ENCODE data around the gene SUFU. TPM values are rescaled to one million over a fixed set of nuclear protein-coding genes. Genes with fewer than 3 reads are reported as not detected.

Gene SUFU
- total RNA-seq, 1 experiment from 2014 or later = 10.6 TPM

GRCh38 chr10:102517553-102517952 lies 13.8 kb downstream of the SUFU start:
- no TSS peak for BruUV-seq (replicated peaks)
- no peak for TF ChIP-seq CTCF (IDR thresholded peaks at IDR 0.05; ENCODE audit: insufficient read depth in 1 of 2, low read depth in 1 of 2, low read length in 1 of 2, severe bottlenecking in 1 of 2, unreplicated experiment in 1 of 2)
- ChIA-PET CTCF (interaction anchor here (0.9 kb wide), 1 partner anchor 79 kb away, joined by 5 read pairs; no protein-coding TSS in a partner anchor), POLR2A (interaction anchor here (0.6 kb wide), 1 partner anchor 152 kb away, joined by 4 read pairs; no protein-coding TSS in a partner anchor)
- H3K4me3 ChIP-seq (ENCODE audit: low read depth, low read length) = no peak overlapping the region
- no peaks in the 10 kb centered on the region for H3K27me3 ChIP-seq (replicated peaks; ENCODE audit: control insufficient read depth, insufficient read depth, low read length)
- H3K36me3 ChIP-seq (ENCODE audit: control insufficient read depth, insufficient read depth, low read length) = no peaks in the 10 kb centered on the region
- Mint-ChIP-seq H3K27ac (ENCODE audit: unreplicated experiment) (peak overlapping the region; percentile 12), H3K4me1 (ENCODE audit: low read depth, unreplicated experiment) (peaks cover 11% of the 10 kb centered on the region), H3K36me3 (ENCODE audit: insufficient read depth, unreplicated experiment) (no peaks in the 10 kb centered on the region), H3K9me3 (ENCODE audit: unreplicated experiment) (no peaks in the 10 kb centered on the region), H3K27me3 (ENCODE audit: insufficient read depth, unreplicated experiment) (no peaks in the 10 kb centered on the region), H3K4me3 (ENCODE audit: unreplicated experiment) (no peak overlapping the region)
- intact Hi-C loops (cut with micrococcal nuclease; ENCODE audit: unreplicated experiment) = no loop called here
- H3K4me1 ChIP-seq = no peaks in the 10 kb centered on the region
- DNase-seq = no peak
- H3K9me3 ChIP-seq = no peaks in the 10 kb centered on the region

- DNase-seq = no peak
- no peaks in the 10 kb centered on the region for H3K27me3 ChIP-seq (replicated peaks; ENCODE audit: control insufficient read depth, insufficient read depth, low read length)
- POLR2A ChIA-PET = no interaction called here
- no peaks in the 10 kb centered on the region for H3K36me3 ChIP-seq (ENCODE audit: control insufficient read depth, insufficient read depth, low read length)
- Mint-ChIP-seq H3K27me3 (ENCODE audit: insufficient read depth, unreplicated experiment) (no peaks in the 10 kb centered on the region), H3K36me3 (ENCODE audit: insufficient read depth, unreplicated experiment) (no peaks in the 10 kb centered on the region), H3K4me1 (ENCODE audit: low read depth, unreplicated experiment) (peaks cover 12% of the 10 kb centered on the region), H3K4me3 (ENCODE audit: unreplicated experiment) (no peak overlapping the region), H3K9me3 (ENCODE audit: unreplicated experiment) (no peaks in the 10 kb centered on the region), H3K27ac (ENCODE audit: unreplicated experiment) (no peak overlapping the region)
- no peak for TF ChIP-seq CTCF (IDR thresholded peaks at IDR 0.05; ENCODE audit: insufficient read depth in 1 of 2, low read depth in 1 of 2, low read length in 1 of 2, severe bottlenecking in 1 of 2, unreplicated experiment in 1 of 2)
- no TSS peak for BruUV-seq (replicated peaks)
- CTCF ChIA-PET = no interaction called here
- H3K4me1 ChIP-seq = no peaks in the 10 kb centered on the region
- no peaks in the 10 kb centered on the region for H3K9me3 ChIP-seq
- intact Hi-C loops (cut with micrococcal nuclease; ENCODE audit: unreplicated experiment) = no loop called here
- H3K4me3 ChIP-seq (ENCODE audit: low read depth, low read length) = no peak overlapping the region
Measured at GRCh38 chr10:102519246-102519825, 15.6 kb downstream of the SUFU start.

GRCh38 chr10:102522874-102523249 lies 19.1 kb downstream of the SUFU start:
- Histone ChIP-seq H3K4me3 (ENCODE audit: low read depth, low read length) (no peak overlapping the region), H3K4me1 (no peaks in the 10 kb centered on the region), H3K9me3 (no peaks in the 10 kb centered on the region), H3K36me3 (ENCODE audit: control insufficient read depth, insufficient read depth, low read length) (no peaks in the 10 kb centered on the region), H3K27me3 (replicated peaks; ENCODE audit: control insufficient read depth, insufficient read depth, low read length) (no peaks in the 10 kb centered on the region)
- intact Hi-C loops (cut with micrococcal nuclease; ENCODE audit: unreplicated experiment) = no loop called here
- no peak for DNase-seq
- Mint-ChIP-seq H3K9me3 (ENCODE audit: unreplicated experiment) (no peaks in the 10 kb centered on the region), H3K4me3 (ENCODE audit: unreplicated experiment) (no peak overlapping the region), H3K4me1 (ENCODE audit: low read depth, unreplicated experiment) (peaks cover 13% of the 10 kb centered on the region), H3K27me3 (ENCODE audit: insufficient read depth, unreplicated experiment) (no peaks in the 10 kb centered on the region), H3K36me3 (ENCODE audit: insufficient read depth, unreplicated experiment) (no peaks in the 10 kb centered on the region), H3K27ac (ENCODE audit: unreplicated experiment) (no peak overlapping the region)
- ChIA-PET POLR2A (no interaction called here), CTCF (interaction anchor here (0.6 to 1.3 kb wide), 4 partner anchors 19 to 757 kb away, joined by 3 to 4 read pairs (median 3); no protein-coding TSS in a partner anchor)
- no peak for TF ChIP-seq CTCF (IDR thresholded peaks at IDR 0.05; ENCODE audit: insufficient read depth in 1 of 2, low read depth in 1 of 2, low read length in 1 of 2, severe bottlenecking in 1 of 2, unreplicated experiment in 1 of 2)
- no TSS peak for BruUV-seq (replicated peaks)
